ENCODE data around the gene RGL2. TPM values are rescaled to one million over a fixed set of nuclear protein-coding genes. Genes with fewer than 3 reads are reported as not detected.

Gene RGL2
- total RNA-seq, 1 experiment from 2014 or later = 71.3 TPM

GRCh38 chr6:33243476-33243875, 55.3 kb downstream of the RGL2 start:
- no peaks in the 10 kb centered on the region for H3K4me1 Mint-ChIP-seq (ENCODE audit: low read depth, unreplicated experiment)
- H3K27me3 Mint-ChIP-seq (ENCODE audit: insufficient read depth, unreplicated experiment) = peaks cover 12% of the 10 kb centered on the region
- BruUV-seq (replicated peaks) = no TSS peak
- Histone ChIP-seq H3K4me1 (no peaks in the 10 kb centered on the region), H3K9me3 (no peaks in the 10 kb centered on the region), H3K27me3 (replicated peaks; ENCODE audit: control insufficient read depth, insufficient read depth, low read length) (no peaks in the 10 kb centered on the region), H3K36me3 (ENCODE audit: control insufficient read depth, insufficient read depth, low read length) (no peaks in the 10 kb centered on the region; the same call in 1 of the 2 replicates), H3K4me3 (ENCODE audit: low read depth, low read length) (no peak overlapping the region)
- TF ChIP-seq, protein P1, sequence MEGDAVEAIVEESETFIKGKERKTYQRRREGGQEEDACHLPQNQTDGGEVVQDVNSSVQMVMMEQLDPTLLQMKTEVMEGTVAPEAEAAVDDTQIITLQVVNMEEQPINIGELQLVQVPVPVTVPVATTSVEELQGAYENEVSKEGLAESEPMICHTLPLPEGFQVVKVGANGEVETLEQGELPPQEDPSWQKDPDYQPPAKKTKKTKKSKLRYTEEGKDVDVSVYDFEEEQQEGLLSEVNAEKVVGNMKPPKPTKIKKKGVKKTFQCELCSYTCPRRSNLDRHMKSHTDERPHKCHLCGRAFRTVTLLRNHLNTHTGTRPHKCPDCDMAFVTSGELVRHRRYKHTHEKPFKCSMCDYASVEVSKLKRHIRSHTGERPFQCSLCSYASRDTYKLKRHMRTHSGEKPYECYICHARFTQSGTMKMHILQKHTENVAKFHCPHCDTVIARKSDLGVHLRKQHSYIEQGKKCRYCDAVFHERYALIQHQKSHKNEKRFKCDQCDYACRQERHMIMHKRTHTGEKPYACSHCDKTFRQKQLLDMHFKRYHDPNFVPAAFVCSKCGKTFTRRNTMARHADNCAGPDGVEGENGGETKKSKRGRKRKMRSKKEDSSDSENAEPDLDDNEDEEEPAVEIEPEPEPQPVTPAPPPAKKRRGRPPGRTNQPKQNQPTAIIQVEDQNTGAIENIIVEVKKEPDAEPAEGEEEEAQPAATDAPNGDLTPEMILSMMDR (IDR thresholded peaks at IDR 0.05; ENCODE audit: insufficient read depth in 1 of 2, low read depth in 1 of 2, low read length in 1 of 2, severe bottlenecking in 1 of 2, unreplicated experiment in 1 of 2) = no peak
- H3K4me3 Mint-ChIP-seq (ENCODE audit: unreplicated experiment) = no peak overlapping the region
- H3K36me3 Mint-ChIP-seq (ENCODE audit: insufficient read depth, unreplicated experiment) = peaks cover 1% of the 10 kb centered on the region
- no peak overlapping the region for H3K27ac Mint-ChIP-seq (ENCODE audit: unreplicated experiment)
- no peak for DNase-seq
- POLR2A ChIA-PET = no interaction called here
- intact Hi-C loops (cut with micrococcal nuclease; ENCODE audit: unreplicated experiment) = no loop called here
- no peaks in the 10 kb centered on the region for H3K9me3 Mint-ChIP-seq (ENCODE audit: unreplicated experiment)
- CTCF ChIA-PET = no interaction called here

DNA sequence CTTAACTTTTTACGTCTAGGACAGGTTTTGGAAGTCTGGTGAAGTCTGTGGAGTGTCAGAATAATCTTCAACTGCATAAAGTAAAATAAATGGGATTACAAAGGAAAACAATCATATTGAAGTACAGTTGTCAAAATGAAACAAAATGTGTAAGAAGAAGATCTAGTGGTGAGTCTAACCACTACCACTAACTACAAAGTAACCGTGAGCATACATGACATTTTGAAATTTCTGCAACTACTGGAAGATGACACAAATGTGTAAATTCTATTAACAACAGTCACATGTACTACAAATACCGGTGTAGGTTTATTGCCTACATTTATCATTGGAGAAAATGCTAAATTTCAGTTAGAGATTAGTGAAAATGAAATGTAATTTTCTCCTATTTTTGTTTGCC, 56.8 kb downstream of the RGL2 start:
- Histone ChIP-seq H3K4me3 (ENCODE audit: low read depth, low read length) (no peak overlapping the region), H3K9me3 (no peaks in the 10 kb centered on the region), H3K4me1 (no peaks in the 10 kb centered on the region), H3K36me3 (ENCODE audit: control insufficient read depth, insufficient read depth, low read length) (no peaks in the 10 kb centered on the region; the same call in 1 of the 2 replicates), H3K27me3 (replicated peaks; ENCODE audit: control insufficient read depth, insufficient read depth, low read length) (no peaks in the 10 kb centered on the region)
- Mint-ChIP-seq H3K9me3 (ENCODE audit: unreplicated experiment) (no peaks in the 10 kb centered on the region), H3K36me3 (ENCODE audit: insufficient read depth, unreplicated experiment) (no peaks in the 10 kb centered on the region), H3K27me3 (ENCODE audit: insufficient read depth, unreplicated experiment) (peaks cover 12% of the 10 kb centered on the region), H3K4me1 (ENCODE audit: low read depth, unreplicated experiment) (no peaks in the 10 kb centered on the region), H3K4me3 (ENCODE audit: unreplicated experiment) (no peak overlapping the region), H3K27ac (ENCODE audit: unreplicated experiment) (no peak overlapping the region)
- TF ChIP-seq, protein P1 (IDR thresholded peaks at IDR 0.05; ENCODE audit: insufficient read depth in 1 of 2, low read depth in 1 of 2, low read length in 1 of 2, severe bottlenecking in 1 of 2, unreplicated experiment in 1 of 2) = no peak
- POLR2A ChIA-PET = no interaction called here
- DNase-seq = no peak
- no TSS peak for BruUV-seq (replicated peaks)
- CTCF ChIA-PET = no interaction called here
- intact Hi-C loops (cut with micrococcal nuclease; ENCODE audit: unreplicated experiment) = no loop called here

Small RNAs within 50 kb of the gene (microRNA-seq; reads per million reads assigned to microRNA genes)
- gene MIR6834 (not detected), gene MIR6873 (not detected)

Other genes starting within 250 kb of the RGL2 start
- gene HLA-DPA1, start 225.3 kb downstream of the RGL2 start, total RNA-seq (2022) = not detected in 2 replicates
- not detected in 2 replicates for gene HLA-DPB1, start 223.0 kb downstream of the RGL2 start, total RNA-seq (2022)
- 1.3 and 1.5 TPM in 2 replicates for gene COL11A2, start 106.5 kb downstream of the RGL2 start, total RNA-seq (2022)
- gene RXRB, start 98.3 kb downstream of the RGL2 start, total RNA-seq (2022) = 29.5 and 30.4 TPM in 2 replicates
- gene SLC39A7, start 98.1 kb downstream of the RGL2 start, total RNA-seq (2022) = 140 and 141 TPM in 2 replicates
- gene HSD17B8, start 94.3 kb downstream of the RGL2 start, total RNA-seq (2022) = 10.0 and 12.5 TPM in 2 replicates
- 31.3 and 32.0 TPM in 2 replicates for gene RING1, start 90.4 kb downstream of the RGL2 start, total RNA-seq (2022)
- gene VPS52, start 27.1 kb downstream of the RGL2 start, total RNA-seq (2022) = 55.1 and 55.6 TPM in 2 replicates
- gene RPS18, start 26.9 kb downstream of the RGL2 start, total RNA-seq (2022) = 2,340 and 2,366 TPM in 2 replicates
- 0.34 and 0.67 TPM in 2 replicates for gene B3GALT4, start 21.8 kb downstream of the RGL2 start, total RNA-seq (2022)
- 58.2 and 62.2 TPM in 2 replicates for gene WDR46, start 9.7 kb downstream of the RGL2 start, total RNA-seq (2022)
- gene PFDN6, start 9.3 kb downstream of the RGL2 start, total RNA-seq (2022) = 65.9 and 81.8 TPM in 2 replicates
- gene TAPBP, start 15.1 kb upstream of the RGL2 start, total RNA-seq (2022) = 36.7 and 43.9 TPM in 2 replicates
- 11.5 and 12.6 TPM in 2 replicates for gene ZBTB22, start 18.8 kb upstream of the RGL2 start, total RNA-seq (2022)
- gene DAXX, start 24.0 kb upstream of the RGL2 start, total RNA-seq (2022) = 46.1 and 48.2 TPM in 2 replicates
- gene KIFC1, start 92.9 kb upstream of the RGL2 start, total RNA-seq (2022) = 65.3 and 65.4 TPM in 2 replicates
- gene PHF1, start 112.1 kb upstream of the RGL2 start, total RNA-seq (2022) = 23.6 and 26.4 TPM in 2 replicates
- gene CUTA, start 119.2 kb upstream of the RGL2 start, total RNA-seq (2022) = 166 and 177 TPM in 2 replicates
- 17.1 and 18.3 TPM in 2 replicates for gene SYNGAP1, start 121.1 kb upstream of the RGL2 start, total RNA-seq (2022)
- 11.4 and 12.5 TPM in 2 replicates for gene ZBTB9, start 155.6 kb upstream of the RGL2 start, total RNA-seq (2022)

Measured in Caco-2 (cell line).